HG03460 (cell line): ENCODE data around the gene FSTL1.

Experiments
- ATAC-seq: cut with Tn5 transposase; IDR thresholded peaks from one replicate; pipeline ENCODE4 v1.9.1; 2021; ENCODE audit not compliant: unreplicated experiment

Gene FSTL1

GRCh38 chr3:120469440-120469839, 18.6 kb upstream of the FSTL1 start:
- no peak for ATAC-seq

- ATAC-seq, result no peak
Observed at GRCh38 chr3:120468635-120469295, 18.0 kb upstream of the FSTL1 start.

DNA sequence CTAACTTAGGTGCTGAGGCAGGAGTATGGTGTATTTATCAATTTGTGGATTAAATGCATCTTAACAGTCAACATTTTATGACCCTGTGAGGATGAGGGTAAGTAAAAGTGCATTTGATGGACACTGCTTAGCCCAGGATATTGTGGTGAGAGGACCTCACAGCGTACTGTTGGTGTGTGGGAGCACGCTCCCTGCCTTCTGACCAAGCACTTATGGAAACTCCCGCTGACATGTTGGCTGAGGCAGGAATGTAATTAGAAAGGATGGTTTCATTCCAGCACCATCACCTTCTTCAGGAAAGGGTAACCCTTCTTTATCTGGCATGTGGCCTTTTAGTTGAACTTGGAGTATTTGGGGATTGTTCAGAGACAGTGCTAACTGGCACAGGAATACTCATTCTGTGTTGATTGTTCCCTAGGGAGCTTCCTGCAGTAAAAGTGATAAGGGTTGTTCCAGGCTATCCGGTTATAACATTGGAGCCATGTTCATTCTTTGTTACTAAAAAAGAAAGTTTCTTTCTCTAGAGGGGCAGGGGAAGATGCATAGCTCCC, 11.7 kb upstream of the FSTL1 start:
- ATAC-seq, result no peak

- no peak for ATAC-seq
Observed at GRCh38 chr3:120461416-120461815, 10.6 kb upstream of the FSTL1 start.

DNA sequence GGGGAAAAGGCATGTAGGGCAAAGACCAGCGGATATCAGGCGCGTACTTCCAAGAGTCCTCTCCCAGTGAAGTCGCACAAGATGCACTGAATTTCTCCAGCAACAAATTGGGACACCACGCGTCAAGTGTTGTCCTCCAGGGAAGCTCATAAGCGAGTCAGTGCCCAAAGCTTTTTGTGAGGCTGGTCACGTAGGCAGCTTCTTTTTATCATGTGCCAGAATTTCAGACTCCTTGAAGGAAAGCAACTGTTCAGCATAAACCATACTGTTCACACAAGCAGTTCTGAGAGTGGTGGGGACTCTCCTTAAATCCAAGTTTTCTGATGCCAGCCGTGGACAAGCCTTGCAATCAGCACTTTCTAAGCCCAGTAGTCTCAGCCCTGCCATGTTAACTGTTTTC, 10.1 kb upstream of the FSTL1 start:
- ATAC-seq, result no peak

DNA sequence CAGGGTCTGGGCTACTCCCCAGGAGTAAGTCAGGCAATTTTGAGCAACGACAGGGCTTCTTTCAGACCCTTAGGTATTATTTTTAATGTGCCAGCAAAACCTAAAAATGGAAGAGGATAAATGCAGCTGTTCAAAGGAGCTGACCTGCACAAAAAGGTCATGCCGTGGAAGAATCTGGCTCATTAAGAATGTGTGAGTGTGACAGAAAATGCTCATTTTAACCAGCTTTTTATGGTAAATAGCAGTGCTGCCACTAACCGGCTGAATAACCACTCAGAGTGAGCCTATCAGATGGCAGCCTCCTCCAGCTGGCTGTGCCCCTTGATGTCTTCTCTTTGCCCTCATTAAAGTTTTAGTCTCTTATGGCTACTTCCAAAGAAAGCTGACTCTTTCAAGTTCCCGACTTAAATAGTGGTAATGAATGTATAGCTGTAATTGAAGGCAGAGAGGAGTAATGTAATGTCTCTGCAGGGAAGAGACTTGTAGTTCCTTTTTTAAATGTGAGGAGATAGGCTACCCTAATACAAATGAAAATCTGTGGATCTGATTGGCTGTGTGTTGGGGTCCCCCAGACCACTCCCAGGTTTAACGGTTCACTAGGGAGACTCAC, 9.5 kb upstream of the FSTL1 start:
- ATAC-seq, result no peak

GRCh38 chr3:120459196-120459595, 8.4 kb upstream of the FSTL1 start:
- ATAC-seq, result no peak

DNA sequence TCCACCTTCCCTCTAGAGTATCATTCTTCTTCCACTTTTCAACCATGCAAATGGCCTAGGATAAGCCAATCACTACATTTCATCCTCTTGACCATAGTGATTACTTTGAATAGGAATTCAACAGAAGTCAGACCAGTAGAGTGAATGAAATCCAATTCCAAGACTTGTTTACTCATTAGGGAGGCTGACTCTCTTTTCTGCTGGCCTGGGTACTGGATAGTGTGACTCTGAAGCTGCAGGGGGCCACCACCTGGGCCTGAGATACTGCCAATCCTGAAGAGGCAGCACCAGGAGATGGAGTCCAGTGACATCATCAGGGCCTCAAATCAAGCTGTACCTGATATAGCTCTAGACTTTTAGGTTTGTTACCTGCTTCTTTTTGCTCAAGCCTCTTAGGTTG, 7.0 kb upstream of the FSTL1 start:
- no peak for ATAC-seq

GRCh38 chr3:120454076-120454689, 3.4 kb upstream of the FSTL1 start:
- ATAC-seq, result no peak

GRCh38 chr3:120452816-120453215, 2.0 kb upstream of the FSTL1 start:
- no peak for ATAC-seq

- ATAC-seq, result no peak
Observed at GRCh38 chr3:120451806-120452205, 1.0 kb upstream of the FSTL1 start.

GRCh38 chr3:120451272-120451761, 525 bp upstream of the FSTL1 start:
- no peak for ATAC-seq

- no peak for ATAC-seq
Observed at GRCh38 chr3:120449701-120450599, 842 bp downstream of the FSTL1 start.

GRCh38 chr3:120449251-120449650, 1.5 kb downstream of the FSTL1 start:
- ATAC-seq, result no peak

- no peak for ATAC-seq
Observed at GRCh38 chr3:120448756-120449155, 2.0 kb downstream of the FSTL1 start.

DNA sequence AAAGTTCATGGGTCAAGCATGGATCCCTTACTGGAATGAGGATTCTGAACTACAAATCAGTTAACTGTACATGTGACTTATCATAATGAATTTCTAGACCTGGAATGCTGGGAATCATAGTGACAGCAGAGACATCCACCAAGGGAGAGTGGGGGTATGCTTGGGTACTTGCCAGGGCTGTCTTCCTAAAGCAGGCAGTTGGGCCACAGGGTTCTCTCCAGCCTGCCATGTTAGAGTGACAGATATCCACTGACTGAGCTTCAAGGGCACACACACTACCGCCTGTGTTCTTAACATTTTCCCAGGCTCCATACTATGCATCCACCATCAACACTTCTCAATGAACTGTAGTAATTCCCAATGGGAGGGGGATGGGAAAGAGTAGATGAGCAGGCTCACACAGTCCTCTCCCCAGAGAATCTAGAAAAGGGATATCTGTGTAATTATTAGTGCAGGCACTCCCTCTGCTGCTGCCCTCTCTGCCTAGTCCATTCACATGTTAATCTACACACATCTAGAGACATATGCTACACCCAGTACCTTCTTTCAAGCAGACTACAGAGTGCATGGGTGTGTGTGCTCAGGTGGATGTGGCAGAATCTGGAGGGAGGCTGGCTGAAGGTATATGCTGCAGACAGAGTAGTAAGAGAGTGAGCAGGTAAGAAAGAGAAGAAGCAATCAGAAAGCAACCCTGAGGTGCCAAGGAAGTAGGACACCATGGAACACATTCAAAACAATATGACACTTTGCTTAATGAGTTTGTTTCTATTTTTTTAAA, 3.7 kb downstream of the FSTL1 start:
- no peak for ATAC-seq

DNA sequence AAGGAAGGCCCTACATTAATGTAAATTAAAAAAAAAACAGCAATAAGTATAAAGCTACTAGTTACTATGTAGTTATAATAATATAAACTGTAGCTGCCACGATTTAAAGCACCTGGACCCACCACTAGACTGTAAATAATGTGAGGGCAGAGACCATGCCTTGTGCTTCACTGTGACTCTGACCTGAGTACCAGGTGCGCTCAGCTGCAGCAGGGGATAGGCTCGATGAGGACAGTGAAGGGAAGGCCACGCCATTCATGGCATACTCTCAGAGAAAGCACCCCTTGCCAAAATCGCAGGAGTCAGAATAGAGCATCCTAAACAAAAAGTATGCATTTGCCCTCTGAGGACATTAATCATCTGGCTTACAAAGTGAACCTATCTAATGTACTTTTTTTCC, 5.1 kb downstream of the FSTL1 start:
- ATAC-seq, result no peak

DNA sequence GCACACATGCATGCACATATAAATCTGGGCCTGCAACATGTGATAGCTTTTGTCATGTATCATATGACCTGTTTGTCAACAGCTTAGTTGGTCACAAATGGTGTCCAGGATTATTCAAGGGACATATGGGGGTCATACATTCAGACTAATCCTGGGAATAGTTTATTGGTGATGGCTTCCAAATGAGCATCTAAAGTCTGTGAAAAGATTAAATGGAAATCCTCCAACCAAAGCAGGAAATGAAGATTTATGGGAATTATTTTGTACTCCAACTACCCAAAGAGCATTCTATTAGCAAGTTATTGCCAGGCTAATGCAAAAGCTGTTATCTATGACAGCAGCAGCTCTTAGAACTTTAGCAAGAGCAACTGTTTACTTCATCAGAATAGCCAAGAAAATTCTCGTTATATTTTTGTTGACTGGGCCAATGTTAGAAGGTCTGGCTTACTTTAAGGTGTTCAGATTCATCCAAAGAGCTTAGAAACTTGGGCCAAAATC, 7.1 kb downstream of the FSTL1 start:
- no peak for ATAC-seq

DNA sequence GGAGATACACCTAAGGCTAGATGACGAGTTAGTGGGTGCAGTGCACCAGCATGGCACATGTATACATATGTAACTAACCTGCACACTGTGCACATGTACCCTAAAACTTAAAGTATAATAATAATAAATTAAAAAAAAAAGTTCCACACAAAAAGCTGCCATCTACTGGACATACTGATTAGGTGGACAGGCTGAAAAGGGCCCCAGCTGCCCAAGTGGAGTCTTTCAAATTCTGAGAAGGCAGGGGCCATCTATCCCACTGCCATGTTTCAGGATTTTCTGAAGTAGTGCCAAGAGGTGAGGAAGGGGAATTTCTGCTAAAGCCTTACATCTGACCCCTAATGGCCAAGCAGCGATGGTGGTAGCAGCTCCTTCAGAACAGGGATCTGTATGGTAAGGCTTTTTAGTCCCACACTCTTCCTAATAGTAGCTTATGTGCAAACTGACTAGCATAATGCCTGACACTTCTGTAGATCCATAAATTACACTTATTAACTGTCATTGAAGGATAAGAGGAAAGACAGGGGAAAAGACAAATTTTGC, 7.7 kb downstream of the FSTL1 start:
- no peak for ATAC-seq

DNA sequence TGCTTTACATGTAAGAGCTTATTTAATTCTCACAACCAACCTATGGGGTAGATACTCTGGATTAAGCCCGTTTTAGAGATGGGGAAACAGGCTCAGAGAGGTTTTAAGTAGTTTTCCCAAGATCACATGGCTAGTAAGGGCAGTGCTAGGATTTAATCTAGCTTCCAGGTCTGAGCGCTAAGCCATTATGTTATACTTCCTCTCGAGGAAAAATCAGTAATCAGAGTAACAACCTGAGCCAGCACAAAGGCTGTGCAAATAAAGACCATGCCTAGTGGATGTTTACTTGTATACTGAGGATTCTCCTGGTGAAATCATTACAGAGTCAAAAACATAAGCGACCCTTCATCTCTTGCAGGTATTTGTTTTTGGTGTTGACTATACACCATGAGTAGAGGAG, 9.0 kb downstream of the FSTL1 start:
- ATAC-seq, result no peak
